ENCODE results near the gene BRINP3.
A peak's percentile ranks its signal among the peaks of the same experiment; 100 is the strongest.

The BRINP3 gene

GRCh38 chr1:190101756-190102155 is 375.9 kb downstream of the BRINP3 start:
- Histone ChIP-seq H3K4me3 (ENCODE audit: low read depth, low read length) (no peak overlapping the region), H3K27me3 (no peaks in the 10 kb centered on the region), H3K4me1 (peaks cover 4% of the 10 kb centered on the region), H3K9me3 (no peaks in the 10 kb centered on the region), H3K36me3 (no peaks in the 10 kb centered on the region)
- DNase-seq: no peak
- TF ChIP-seq CTCF (IDR thresholded peaks at IDR 0.05; ENCODE audit: low read depth, low read length): no peak

- Histone ChIP-seq H3K9me3 (no peaks in the 10 kb centered on the region), H3K4me3 (ENCODE audit: low read depth, low read length) (no peak overlapping the region), H3K4me1 (no peaks in the 10 kb centered on the region; the same call in 1 of the 2 replicates), H3K36me3 (no peaks in the 10 kb centered on the region), H3K27me3 (no peaks in the 10 kb centered on the region)
- no peak for DNase-seq
- TF ChIP-seq CTCF (IDR thresholded peaks at IDR 0.05; ENCODE audit: low read depth, low read length): no peak
Measured at GRCh38 chr1:190098756-190099155, 378.9 kb downstream of the BRINP3 start.

- Histone ChIP-seq H3K4me3 (ENCODE audit: low read depth, low read length) (no peak overlapping the region), H3K36me3 (no peaks in the 10 kb centered on the region), H3K27me3 (no peaks in the 10 kb centered on the region), H3K9me3 (no peaks in the 10 kb centered on the region), H3K4me1 (no peaks in the 10 kb centered on the region; the same call in 1 of the 2 replicates)
- no peak for TF ChIP-seq CTCF (IDR thresholded peaks at IDR 0.05; ENCODE audit: low read depth, low read length)
- DNase-seq: no peak
Measured at GRCh38 chr1:190098107-190098506, 379.6 kb downstream of the BRINP3 start.

GRCh38 chr1:190095596-190095995 is 382.1 kb downstream of the BRINP3 start:
- no peaks in the 10 kb centered on the region for H3K9me3 ChIP-seq
- DNase-seq: no peak

GRCh38 chr1:190084552-190084951 is 393.1 kb downstream of the BRINP3 start:
- peak; percentile 52 for TF ChIP-seq CTCF (IDR thresholded peaks at IDR 0.05; ENCODE audit: low read depth, low read length)
- Histone ChIP-seq H3K4me3 (ENCODE audit: low read depth, low read length) (no peak overlapping the region), H3K4me1 (no peaks in the 10 kb centered on the region), H3K9me3 (no peaks in the 10 kb centered on the region), H3K36me3 (no peaks in the 10 kb centered on the region), H3K27me3 (no peaks in the 10 kb centered on the region)
- DNase-seq: peak; percentile 23

More at GRCh38 chr1:190095596-190095995, 382.1 kb downstream of the BRINP3 start:
- H3K36me3 ChIP-seq: no peaks in the 10 kb centered on the region
- H3K4me1 ChIP-seq: no peaks in the 10 kb centered on the region; the same call in 1 of the 2 replicates
- H3K27me3 ChIP-seq: no peaks in the 10 kb centered on the region
- no peak for TF ChIP-seq CTCF (IDR thresholded peaks at IDR 0.05; ENCODE audit: low read depth, low read length)
- no peak overlapping the region for H3K4me3 ChIP-seq (ENCODE audit: low read depth, low read length)

GRCh38 chr1:190068304-190068703 is 409.4 kb downstream of the BRINP3 start:
- no peak for TF ChIP-seq CTCF (IDR thresholded peaks at IDR 0.05; ENCODE audit: low read depth, low read length)
- no peak for DNase-seq
- Histone ChIP-seq H3K9me3 (no peaks in the 10 kb centered on the region), H3K4me3 (ENCODE audit: low read depth, low read length) (no peak overlapping the region), H3K4me1 (no peaks in the 10 kb centered on the region), H3K36me3 (no peaks in the 10 kb centered on the region), H3K27me3 (no peaks in the 10 kb centered on the region)
